HS-27A (cell line): ENCODE results near the gene MECR.
"Not testable (repeated sequence)": the region's sequence is repeated elsewhere in the genome, so short reads cannot be mapped to it uniquely, and the experiment has no call there.

Experiments
- DNase-seq: peaks from one replicate; pipeline ENCODE4 v3.0.0-alpha.2; 2012; ENCODE audit warnings: low read depth, missing footprints

Gene MECR

GRCh38 chr1:29167904-29168303 lies 62.8 kb downstream of the MECR start:
- no peak for DNase-seq

GRCh38 chr1:29166291-29166878 lies 64.3 kb downstream of the MECR start:
- DNase-seq = no peak

- DNase-seq = no peak
These were observed 66.1 kb downstream of the MECR start for GRCh38 chr1:29164588-29164987.

GRCh38 chr1:29162476-29163138 lies 68.1 kb downstream of the MECR start:
- DNase-seq = no peak

GRCh38 chr1:29162025-29162424 lies 68.7 kb downstream of the MECR start:
- DNase-seq = no peak

- DNase-seq = no peak
These were observed 71.0 kb downstream of the MECR start for GRCh38 chr1:29159773-29160172.

- no peak for DNase-seq
These were observed 73.5 kb downstream of the MECR start for GRCh38 chr1:29157269-29157601.

GRCh38 chr1:29156543-29157268 lies 74.0 kb downstream of the MECR start:
- no peak for DNase-seq

- DNase-seq = no peak
These were observed 78.5 kb downstream of the MECR start for GRCh38 chr1:29152046-29152805.

GRCh38 chr1:29150346-29150745 lies 80.4 kb downstream of the MECR start:
- not testable (repeated sequence) for DNase-seq

GRCh38 chr1:29148656-29149491 lies 81.9 kb downstream of the MECR start:
- no peak for DNase-seq

GRCh38 chr1:29145739-29146437 lies 84.8 kb downstream of the MECR start:
- DNase-seq = peak; percentile 23

- no peak for DNase-seq
These were observed 86.6 kb downstream of the MECR start for GRCh38 chr1:29144178-29144577.

- no peak for DNase-seq
These were observed 88.0 kb downstream of the MECR start for GRCh38 chr1:29142714-29143113.
